Fibroblast of lung (primary cell): ENCODE results near the gene RALY. TPM values are rescaled to one million over a fixed set of nuclear protein-coding genes. Genes with fewer than 3 reads are reported as not detected.

Source experiments
- polyA plus RNA-seq, 2 donors: library from polyadenylated mRNA; depleted of rRNA in 1 of 2; stranded (reverse) in 1 of 2; unstranded in 1 of 2; fragments of >200 nt; gene quantifications; 2 replicates each; pipeline ENCODE4 v1.2.1, GENCODE V29; 2011 to 2012; ENCODE audit warnings: missing spikeins in 1 of 2
- total RNA-seq: library from RNA; depleted of rRNA; stranded (reverse); fragments of >200 nt; gene quantifications from 2 replicates; pipeline ENCODE4 v1.2.1, GENCODE V29; 2014

RALY gene
- total and polyA plus RNA-seq, 2 donors (not counting 1 experiment from before 2014, with no cell fraction given), result 54.5 to 57.1 TPM

Other genes with a start within 250 kb of the RALY start
- 26.3 and 26.5 TPM in 2 replicates for gene CHMP4B, start 182.6 kb upstream of the RALY start, total RNA-seq
- 61.3 and 83.2 TPM in 2 replicates for gene CHMP4B, start 182.6 kb upstream of the RALY start, polyA plus RNA-seq
- gene EIF2S2, start 118.3 kb downstream of the RALY start, total RNA-seq, result 127 and 140 TPM in 2 replicates
- 95.3 and 108 TPM in 2 replicates for gene EIF2S2, start 118.3 kb downstream of the RALY start, polyA plus RNA-seq
- gene ASIP, start 247.5 kb downstream of the RALY start, total RNA-seq, result not detected in 2 replicates
- not detected in 2 replicates for gene ASIP, start 247.5 kb downstream of the RALY start, polyA plus RNA-seq